HK-2 (cell line): ENCODE measurements around the gene EPDR1.

Source experiments
- DNase-seq: peaks from one replicate; pipeline ENCODE4 v3.0.0-alpha.2; 2018; ENCODE audit not compliant: unreplicated experiment

The EPDR1 gene

GRCh38 chr7:37977243-37977642, 56.8 kb downstream of the EPDR1 start:
- DNase-seq, result no peak

GRCh38 chr7:37981664-37982063, 61.2 kb downstream of the EPDR1 start:
- DNase-seq, result no peak

GRCh38 chr7:37982423-37982822, 62.0 kb downstream of the EPDR1 start:
- no peak for DNase-seq

GRCh38 chr7:37984750-37985390, 64.4 kb downstream of the EPDR1 start:
- no peak for DNase-seq

GRCh38 chr7:37986908-37987330, 66.5 kb downstream of the EPDR1 start:
- no peak for DNase-seq

GRCh38 chr7:37987732-37988131, 67.3 kb downstream of the EPDR1 start:
- no peak for DNase-seq

- DNase-seq, result no peak
Observed at GRCh38 chr7:37988721-37989650, 68.5 kb downstream of the EPDR1 start.

- no peak for DNase-seq
Observed at GRCh38 chr7:37990337-37990736, 69.9 kb downstream of the EPDR1 start.

- no peak for DNase-seq
Observed at GRCh38 chr7:37993060-37993501, 72.6 kb downstream of the EPDR1 start.

GRCh38 chr7:37999673-38000072, 79.2 kb downstream of the EPDR1 start:
- DNase-seq, result no peak

- DNase-seq, result no peak
Observed at GRCh38 chr7:38000272-38000671, 79.8 kb downstream of the EPDR1 start.
